Effector memory CD8-positive, alpha-beta T cell (primary cell): ENCODE data around the gene TPSD1.
"Not testable (repeated sequence)": the region's sequence is repeated elsewhere in the genome, so short reads cannot be mapped to it uniquely, and the experiment has no call there.

ENCODE experiments used
- ATAC-seq: fragments of 150-1000 bp; cut with Tn5 transposase; replicated peaks from 2 replicates; pipeline ENCODE4 v1.10.0; 2021; ENCODE audit warnings: mild to moderate bottlenecking, moderate library complexity
- DNase-seq, 3 experiments: peaks; one replicate each; pipeline ENCODE4 v3.0.0; 2021
- H3K27ac Mint-ChIP-seq, 2 donors: one replicate each; pipeline ENCODE4 v1.8.0; 2022; ENCODE audit warnings: mild to moderate bottlenecking in 2 of 2, mixed read lengths in 2 of 2, moderate library complexity in 2 of 2
- H3K27me3 Mint-ChIP-seq, 2 donors: one replicate each; pipeline ENCODE4 v1.8.0; 2022; ENCODE audit warnings: mixed read lengths in 2 of 2
- H3K36me3 Mint-ChIP-seq: one replicate; pipeline ENCODE4 v1.8.0; 2022; ENCODE audit warnings: mild to moderate bottlenecking, moderate library complexity, mixed read lengths; ENCODE audit not compliant: insufficient read depth
- H3K4me1 Mint-ChIP-seq, 2 donors: one replicate each; pipeline ENCODE4 v1.8.0; 2022; ENCODE audit warnings: low read depth in 2 of 2, mixed read lengths in 2 of 2
- H3K4me3 Mint-ChIP-seq, 2 donors: one replicate each; pipeline ENCODE4 v1.8.0; 2022; ENCODE audit warnings: mild to moderate bottlenecking in 2 of 2, mixed read lengths in 2 of 2, moderate library complexity in 2 of 2
- H3K9me3 Mint-ChIP-seq, 2 donors: one replicate each; pipeline ENCODE4 v1.8.0; 2022; ENCODE audit warnings: mixed read lengths in 2 of 2

TPSD1 gene

GRCh38 chr16:1240436-1240835 lies 15.4 kb upstream of the TPSD1 start, which contains the start of gene TPSAB1:
TSS of gene TPSAB1 (plus strand) at chr16:1240705. CDS start at chr16:1240939, 234 bp downstream.
- H3K4me3 Mint-ChIP-seq, ATAC-seq, H3K4me1 Mint-ChIP-seq, H3K27ac Mint-ChIP-seq, H3K9me3 Mint-ChIP-seq, DNase-seq, H3K36me3 Mint-ChIP-seq: not testable (repeated sequence)
- peaks cover 4 to 14% of the 10 kb centered on the region in 2 donors for H3K27me3 Mint-ChIP-seq

GRCh38 chr16:1241081-1241480 lies 14.8 kb upstream of the TPSD1 start:
- ATAC-seq, H3K36me3 Mint-ChIP-seq, H3K4me3 Mint-ChIP-seq, H3K27ac Mint-ChIP-seq, H3K9me3 Mint-ChIP-seq, DNase-seq, H3K4me1 Mint-ChIP-seq: not testable (repeated sequence)
- peaks cover 7 to 20% of the 10 kb centered on the region in 2 donors for H3K27me3 Mint-ChIP-seq

- H3K9me3 Mint-ChIP-seq, H3K36me3 Mint-ChIP-seq, H3K4me1 Mint-ChIP-seq, ATAC-seq, DNase-seq, H3K4me3 Mint-ChIP-seq, H3K27ac Mint-ChIP-seq: not testable (repeated sequence)
- H3K27me3 Mint-ChIP-seq: peaks cover 7 to 15% of the 10 kb centered on the region in 2 donors
Observed at GRCh38 chr16:1243363-1243762, 12.5 kb upstream of the TPSD1 start.

DNA sequence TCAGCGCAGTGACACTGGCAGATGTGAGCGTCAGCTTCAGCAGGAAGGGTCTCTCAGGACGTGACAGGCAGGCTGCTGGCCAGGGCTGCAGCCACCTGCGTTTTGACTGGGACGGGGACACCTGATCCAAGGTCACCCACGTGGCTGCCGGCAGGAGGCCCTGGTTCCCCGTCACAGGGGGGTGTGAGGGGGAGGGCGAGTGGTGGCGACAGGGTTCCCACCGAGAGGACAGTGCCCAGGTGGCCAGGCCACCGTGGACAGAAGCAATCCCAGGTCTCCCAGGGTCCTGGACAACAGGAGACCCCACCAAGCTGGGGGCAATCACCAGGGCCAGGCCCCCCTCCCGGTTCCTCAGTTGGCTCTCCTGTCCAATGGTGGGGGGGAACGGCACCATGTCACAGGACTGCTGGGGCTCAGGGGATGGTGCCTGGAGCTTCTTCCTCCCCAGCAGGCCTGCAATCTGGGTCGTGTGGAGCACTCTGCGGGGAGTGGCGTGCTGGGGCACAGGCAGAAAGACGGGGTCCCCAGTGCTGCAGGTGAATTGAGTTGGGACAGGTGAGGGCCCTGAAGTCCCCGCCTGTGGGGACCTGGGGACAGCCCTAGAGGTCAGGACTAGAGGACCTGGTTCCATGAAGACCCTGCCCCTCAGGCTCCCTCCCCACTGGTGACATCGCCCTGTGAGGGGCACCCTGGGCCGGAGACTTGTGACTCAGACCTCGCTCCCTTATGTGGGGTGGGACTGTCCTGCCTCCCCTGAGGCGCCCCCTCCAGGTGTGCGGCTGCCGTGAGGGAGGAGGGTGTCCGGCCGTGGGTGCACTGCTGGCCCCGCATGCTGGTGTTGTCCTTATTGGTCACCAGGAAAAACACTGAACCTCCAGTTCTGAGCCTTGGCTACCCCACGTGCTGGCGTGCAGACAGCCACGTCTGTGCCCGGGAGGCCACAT lies 11.7 kb upstream of the TPSD1 start:
- H3K27ac Mint-ChIP-seq, H3K4me1 Mint-ChIP-seq, DNase-seq, H3K4me3 Mint-ChIP-seq, H3K36me3 Mint-ChIP-seq, ATAC-seq, H3K9me3 Mint-ChIP-seq: not testable (repeated sequence)
- peaks cover 7 to 12% of the 10 kb centered on the region in 2 donors for H3K27me3 Mint-ChIP-seq

- Mint-ChIP-seq H3K4me3 (no peak overlapping the region), H3K27me3 (peaks cover 7 to 12% of the 10 kb centered on the region in 2 donors), H3K4me1 (peaks cover 0 to 5% of the 10 kb centered on the region in 2 donors), H3K9me3 (no peaks in the 10 kb centered on the region), H3K36me3 (no peaks in the 10 kb centered on the region), H3K27ac (no peak overlapping the region)
- ATAC-seq (peak; percentile 63), DNase-seq (no peak)
Observed at GRCh38 chr16:1244881-1245280, 11.0 kb upstream of the TPSD1 start.

DNA sequence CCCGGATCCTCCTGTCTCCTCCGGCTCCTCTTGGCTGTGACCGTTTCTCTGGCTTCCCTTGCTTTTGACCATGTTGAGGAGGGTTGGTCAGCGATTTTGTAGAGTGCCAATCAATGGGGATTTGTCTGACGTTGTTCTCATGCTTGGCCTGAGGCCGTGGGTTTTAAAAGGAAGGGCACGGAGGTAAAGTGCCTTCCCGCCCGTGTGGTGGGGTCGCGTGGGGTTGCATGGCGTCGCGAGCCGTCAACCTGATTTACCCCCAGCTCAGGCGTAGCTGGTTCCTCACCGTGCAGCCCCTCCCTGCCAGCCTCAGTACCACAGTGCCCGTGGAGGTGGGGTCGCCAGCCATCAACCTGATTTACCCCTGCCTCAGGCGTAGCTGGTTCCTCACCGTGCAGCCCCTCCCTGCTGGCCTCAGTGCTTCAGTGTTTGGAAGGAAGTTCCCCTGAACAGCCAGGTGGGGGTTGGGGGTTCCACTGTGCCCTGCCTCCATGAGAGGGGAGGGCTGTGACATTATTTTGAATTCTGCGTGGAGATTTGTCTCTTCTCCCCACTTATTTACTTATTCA lies 10.3 kb upstream of the TPSD1 start:
- Mint-ChIP-seq H3K9me3 (no peaks in the 10 kb centered on the region), H3K4me1 (peaks cover 0 to 5% of the 10 kb centered on the region in 2 donors), H3K27me3 (peaks cover 7 to 12% of the 10 kb centered on the region in 2 donors), H3K36me3 (no peaks in the 10 kb centered on the region), H3K27ac (no peak overlapping the region), H3K4me3 (no peak overlapping the region)
- ATAC-seq: no peak
- no peak for DNase-seq

DNA sequence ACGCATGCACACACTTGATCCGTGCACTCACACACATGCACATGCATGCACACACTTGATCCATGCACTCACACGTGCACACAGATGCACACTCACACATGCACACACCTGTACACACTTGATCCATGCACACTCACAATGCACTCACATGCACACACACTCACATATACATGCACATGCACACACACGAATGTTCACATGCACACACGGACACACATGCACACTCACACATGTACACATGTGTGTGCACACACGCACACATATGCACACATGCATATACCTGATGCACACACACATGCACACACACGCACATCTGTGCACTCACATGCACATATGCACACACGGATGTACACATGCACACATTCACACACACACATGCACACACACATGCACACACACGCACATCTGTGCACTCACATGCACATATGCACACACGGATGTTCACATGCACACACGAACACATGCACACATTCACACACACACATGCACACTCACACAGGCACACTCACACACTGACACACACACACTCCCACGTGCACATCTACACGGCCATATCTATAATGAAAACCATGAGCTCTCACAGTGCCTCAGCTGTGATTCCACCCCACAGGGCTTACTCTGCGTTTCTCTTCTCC lies 7.8 kb upstream of the TPSD1 start:
- not testable (repeated sequence) for ATAC-seq, H3K36me3 Mint-ChIP-seq, H3K9me3 Mint-ChIP-seq, H3K4me3 Mint-ChIP-seq, H3K4me1 Mint-ChIP-seq, H3K27ac Mint-ChIP-seq, DNase-seq
- H3K27me3 Mint-ChIP-seq: peaks cover 7 to 12% of the 10 kb centered on the region in 2 donors

DNA sequence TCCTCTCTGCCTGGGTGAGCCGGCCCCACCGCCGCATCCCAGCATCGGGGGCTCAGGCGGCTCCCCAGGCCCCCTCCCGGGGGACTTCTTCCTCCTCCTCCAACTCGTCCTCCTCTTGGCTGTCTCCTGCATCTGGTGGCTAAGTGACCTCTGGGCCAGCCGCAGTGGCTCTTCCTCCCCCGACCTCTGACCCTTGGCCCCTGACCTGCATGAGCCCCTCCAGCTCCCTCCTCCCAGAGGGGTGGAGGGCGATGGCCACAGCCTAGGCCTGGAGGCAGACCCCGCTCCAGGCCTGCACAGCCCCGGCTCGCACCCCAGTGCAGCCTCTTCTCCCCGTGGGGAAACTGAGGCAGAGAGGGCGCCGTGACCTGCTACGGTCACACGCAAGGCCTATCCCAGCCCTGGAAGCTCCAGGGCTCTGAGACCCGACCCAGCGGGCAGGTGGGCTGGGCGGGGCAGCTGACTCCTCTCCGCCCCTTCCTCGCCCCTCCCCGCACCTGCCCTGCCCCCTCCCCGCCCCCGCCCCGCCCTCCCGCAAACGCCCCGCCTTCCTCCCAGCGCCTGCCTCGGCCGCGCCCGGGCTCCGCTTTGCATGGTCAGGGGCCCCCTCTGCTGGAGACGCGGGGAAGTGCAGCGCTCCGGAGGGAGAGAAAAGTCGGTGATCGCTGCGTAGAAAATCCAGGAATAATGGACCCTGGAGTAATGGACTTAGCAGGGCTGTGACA lies 6.7 kb upstream of the TPSD1 start:
- H3K36me3 Mint-ChIP-seq, H3K4me1 Mint-ChIP-seq, H3K9me3 Mint-ChIP-seq, H3K27ac Mint-ChIP-seq, DNase-seq, H3K4me3 Mint-ChIP-seq: not testable (repeated sequence)
- peak; percentile 82 for ATAC-seq
- peaks cover 7 to 12% of the 10 kb centered on the region in 2 donors for H3K27me3 Mint-ChIP-seq

DNA sequence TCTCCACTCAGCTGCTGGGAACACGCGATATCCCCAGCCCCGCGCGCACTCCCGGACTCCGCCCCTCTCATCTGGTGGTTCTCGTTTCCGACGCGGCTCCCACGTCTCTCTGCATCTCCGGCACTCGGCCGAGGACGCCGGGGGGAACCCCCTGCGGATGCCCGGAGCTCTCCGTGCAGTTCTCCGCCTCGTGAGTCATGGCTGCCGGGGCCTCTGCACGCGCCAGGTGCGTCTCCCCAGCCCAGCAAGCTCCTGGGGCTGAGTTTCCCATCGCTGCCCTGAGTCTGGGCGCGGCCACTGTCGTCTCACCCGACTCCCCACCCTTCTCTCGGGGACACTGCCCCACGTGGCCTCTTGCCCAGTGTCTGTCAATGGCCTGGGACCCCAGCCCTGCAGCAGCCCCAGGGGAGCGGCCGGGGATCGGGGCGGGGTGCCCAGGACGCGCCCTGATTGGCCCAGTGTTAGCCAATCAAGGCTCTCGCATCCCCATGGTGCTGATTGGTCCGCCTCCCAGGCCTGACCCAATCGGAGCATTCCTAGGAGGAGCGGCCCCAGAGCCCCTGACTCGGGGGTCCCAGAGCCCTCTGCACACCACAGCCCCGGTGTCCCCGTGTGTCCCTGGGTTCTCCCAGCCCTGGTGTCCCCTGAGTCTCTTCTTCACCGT lies 2.0 kb upstream of the TPSD1 start:
- not testable (repeated sequence) for ATAC-seq, DNase-seq, H3K4me3 Mint-ChIP-seq, H3K9me3 Mint-ChIP-seq, H3K4me1 Mint-ChIP-seq, H3K27ac Mint-ChIP-seq, H3K36me3 Mint-ChIP-seq
- H3K27me3 Mint-ChIP-seq: peaks cover 1 to 16% of the 10 kb centered on the region in 2 donors

DNA sequence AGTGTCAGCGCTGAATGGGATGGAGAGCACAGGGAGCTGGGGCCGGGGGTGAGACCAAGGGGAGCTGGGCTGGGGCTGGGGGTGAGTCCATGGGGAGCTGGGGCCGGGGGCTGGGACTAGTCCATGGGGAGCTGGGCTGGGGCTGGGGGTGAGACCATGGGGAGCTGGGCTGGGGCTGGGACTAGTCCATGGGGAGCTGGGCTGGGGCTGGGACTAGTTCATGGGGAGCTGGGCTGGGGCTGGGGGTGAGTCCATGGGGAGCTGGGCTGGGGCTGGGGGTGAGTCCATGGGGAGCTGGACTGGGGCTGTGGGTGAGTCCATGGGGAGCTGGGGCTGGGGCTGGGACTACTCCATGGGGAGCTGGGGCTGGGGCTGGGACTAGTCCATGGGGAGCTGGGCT lies 1.0 kb upstream of the TPSD1 start:
- ATAC-seq, H3K4me3 Mint-ChIP-seq, DNase-seq, H3K27ac Mint-ChIP-seq, H3K36me3 Mint-ChIP-seq, H3K4me1 Mint-ChIP-seq, H3K9me3 Mint-ChIP-seq: not testable (repeated sequence)
- peaks cover 6 to 25% of the 10 kb centered on the region in 2 donors for H3K27me3 Mint-ChIP-seq

DNA sequence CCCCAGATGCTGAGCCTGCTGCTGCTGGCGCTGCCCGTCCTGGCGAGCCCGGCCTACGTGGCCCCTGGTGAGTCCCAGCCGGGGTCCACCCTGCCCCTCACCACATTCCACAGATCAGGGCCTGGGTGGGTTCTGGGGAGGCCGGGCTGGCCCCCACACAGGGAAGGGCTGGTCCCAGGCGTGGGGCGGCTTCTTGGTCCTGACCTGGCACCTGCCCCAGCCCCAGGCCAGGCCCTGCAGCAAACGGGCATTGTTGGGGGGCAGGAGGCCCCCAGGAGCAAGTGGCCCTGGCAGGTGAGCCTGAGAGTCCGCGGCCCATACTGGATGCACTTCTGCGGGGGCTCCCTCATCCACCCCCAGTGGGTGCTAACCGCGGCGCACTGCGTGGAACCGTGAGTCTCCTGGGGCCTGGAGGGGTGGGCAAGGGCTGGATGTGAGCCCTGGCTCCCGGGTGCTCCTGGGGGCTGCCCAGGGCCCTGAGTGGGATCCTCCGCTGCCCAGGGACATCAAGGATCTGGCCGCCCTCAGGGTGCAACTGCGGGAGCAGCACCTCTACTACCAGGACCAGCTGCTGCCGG lies 516 bp downstream of the TPSD1 start:
- not testable (repeated sequence) for H3K36me3 Mint-ChIP-seq, H3K9me3 Mint-ChIP-seq, H3K4me3 Mint-ChIP-seq, DNase-seq, ATAC-seq, H3K27ac Mint-ChIP-seq, H3K4me1 Mint-ChIP-seq
- peaks cover 16 to 40% of the 10 kb centered on the region in 2 donors for H3K27me3 Mint-ChIP-seq

- Mint-ChIP-seq H3K27me3 (peaks cover 16 to 44% of the 10 kb centered on the region in 2 donors), H3K27ac (no peak overlapping the region), H3K4me1 (peaks cover 4% of the 10 kb centered on the region in 2 donors), H3K9me3 (no peaks in the 10 kb centered on the region), H3K36me3 (no peaks in the 10 kb centered on the region), H3K4me3 (no peak overlapping the region)
- no peak for ATAC-seq
- no peak for DNase-seq
Observed at GRCh38 chr16:1256874-1257322, 1.0 kb downstream of the TPSD1 start.
